GM06990 (cell line): ENCODE measurements around the gene TXNRD1.

Experiments used
- DNase-seq: peaks from one replicate; pipeline ENCODE4 v3.0.0-alpha.2; 2011; ENCODE audit not compliant: insufficient read length; ENCODE audit errors: extremely low read depth
- H3K27me3 ChIP-seq: replicated peaks from 2 replicates; pipeline ENCODE4 v1.6.0; 2011; ENCODE audit warnings: low read length; ENCODE audit not compliant: control insufficient read depth, insufficient read depth
- H3K36me3 ChIP-seq: 2 replicates; pipeline ENCODE4 v1.5.1; 2011; ENCODE audit warnings: low read length; ENCODE audit not compliant: control insufficient read depth, insufficient read depth
- H3K4me3 ChIP-seq: replicated peaks from 2 replicates; pipeline ENCODE4 v1.5.1; 2011; ENCODE audit warnings: low read depth, mild to moderate bottlenecking, control low read depth, low read length
- TF ChIP-seq, protein P1 (sequence below): IDR thresholded peaks from 2 replicates; pipeline ENCODE4 v1.5.1; 2011; ENCODE audit warnings: low read length, control low read depth, mild to moderate bottlenecking, inconsistent platforms; ENCODE audit not compliant: insufficient read depth, poor library complexity, severe bottlenecking

The TXNRD1 gene

DNA sequence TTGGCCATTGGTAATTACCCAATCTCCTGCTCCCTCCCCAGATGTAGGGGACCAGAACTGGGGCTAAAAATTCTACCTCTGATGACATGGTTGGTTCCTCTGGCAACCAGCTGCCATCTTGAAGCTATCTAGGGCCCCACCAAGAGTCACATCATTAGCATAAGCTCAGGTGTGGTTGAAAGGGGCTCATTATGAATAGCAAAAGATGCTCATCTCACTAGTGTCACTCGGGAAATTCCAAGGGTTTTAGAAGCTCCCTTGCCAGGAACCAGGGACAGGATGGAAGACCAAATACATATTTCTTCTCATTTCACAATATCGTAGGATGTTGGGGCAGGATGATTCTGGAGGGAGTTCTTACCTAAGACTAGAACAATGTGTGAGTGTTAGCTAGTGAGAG is 126.6 kb downstream of the TXNRD1 start:
- Histone ChIP-seq H3K27me3 (no peaks in the 10 kb centered on the region), H3K4me3 (no peak overlapping the region), H3K36me3 (peaks cover 26% of the 10 kb centered on the region)
- TF ChIP-seq, protein P1, sequence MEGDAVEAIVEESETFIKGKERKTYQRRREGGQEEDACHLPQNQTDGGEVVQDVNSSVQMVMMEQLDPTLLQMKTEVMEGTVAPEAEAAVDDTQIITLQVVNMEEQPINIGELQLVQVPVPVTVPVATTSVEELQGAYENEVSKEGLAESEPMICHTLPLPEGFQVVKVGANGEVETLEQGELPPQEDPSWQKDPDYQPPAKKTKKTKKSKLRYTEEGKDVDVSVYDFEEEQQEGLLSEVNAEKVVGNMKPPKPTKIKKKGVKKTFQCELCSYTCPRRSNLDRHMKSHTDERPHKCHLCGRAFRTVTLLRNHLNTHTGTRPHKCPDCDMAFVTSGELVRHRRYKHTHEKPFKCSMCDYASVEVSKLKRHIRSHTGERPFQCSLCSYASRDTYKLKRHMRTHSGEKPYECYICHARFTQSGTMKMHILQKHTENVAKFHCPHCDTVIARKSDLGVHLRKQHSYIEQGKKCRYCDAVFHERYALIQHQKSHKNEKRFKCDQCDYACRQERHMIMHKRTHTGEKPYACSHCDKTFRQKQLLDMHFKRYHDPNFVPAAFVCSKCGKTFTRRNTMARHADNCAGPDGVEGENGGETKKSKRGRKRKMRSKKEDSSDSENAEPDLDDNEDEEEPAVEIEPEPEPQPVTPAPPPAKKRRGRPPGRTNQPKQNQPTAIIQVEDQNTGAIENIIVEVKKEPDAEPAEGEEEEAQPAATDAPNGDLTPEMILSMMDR = no peak
- DNase-seq = no peak

DNA sequence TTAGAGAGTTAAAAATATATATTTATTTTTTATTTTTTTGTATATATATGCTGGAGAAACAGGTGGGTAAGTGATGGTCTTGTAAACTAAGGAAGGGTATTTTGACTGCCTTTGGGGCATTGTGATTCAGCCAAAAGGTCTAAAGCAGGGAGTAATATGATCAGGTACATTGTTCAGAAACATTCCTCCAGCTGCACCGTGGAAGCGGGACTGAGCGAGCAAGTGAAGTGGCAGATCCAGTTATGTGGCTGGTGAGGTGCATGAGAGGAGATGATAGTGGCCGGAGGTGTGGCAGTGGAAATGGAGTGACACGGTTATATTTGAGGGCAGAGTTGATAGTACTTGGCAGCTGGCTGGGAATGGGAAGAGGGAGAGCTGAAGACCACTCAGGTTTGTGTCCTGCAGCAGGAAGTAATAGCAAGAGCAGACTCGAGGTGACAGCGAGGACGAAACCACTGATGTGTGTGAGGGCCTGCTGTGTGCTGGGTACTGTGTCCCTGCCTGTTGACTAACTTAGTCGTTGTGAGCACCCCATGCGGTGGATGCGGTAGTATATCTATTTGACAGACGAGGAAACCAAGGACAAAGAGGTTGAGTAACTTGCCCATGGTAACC is 127.2 kb downstream of the TXNRD1 start:
- TF ChIP-seq, protein P1 = no peak
- no peaks in the 10 kb centered on the region for H3K27me3 ChIP-seq
- peaks cover 28% of the 10 kb centered on the region for H3K36me3 ChIP-seq
- no peak overlapping the region for H3K4me3 ChIP-seq
- no peak for DNase-seq

DNA sequence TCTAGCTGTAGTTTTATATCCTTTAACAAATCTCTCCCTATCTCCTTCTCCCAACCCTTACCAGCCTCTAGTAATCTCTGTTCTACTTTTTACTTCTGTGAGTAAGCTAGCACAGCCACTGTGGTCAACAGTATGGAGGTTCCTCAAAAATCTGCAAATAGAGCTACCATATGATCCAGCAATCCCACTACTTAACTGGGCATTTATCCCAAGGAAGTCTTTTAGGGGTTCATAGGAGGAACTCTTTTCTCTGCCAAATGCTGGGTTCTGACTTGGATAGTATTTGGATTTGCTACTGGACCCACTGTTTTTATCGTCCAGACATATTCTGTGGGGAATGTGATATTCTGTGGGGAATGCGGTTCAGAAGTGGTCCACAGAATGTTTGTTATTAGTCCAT is 129.1 kb downstream of the TXNRD1 start:
- Histone ChIP-seq H3K4me3 (no peak overlapping the region), H3K27me3 (no peaks in the 10 kb centered on the region), H3K36me3 (peaks cover 28% of the 10 kb centered on the region)
- DNase-seq = no peak
- TF ChIP-seq, protein P1 = no peak

DNA sequence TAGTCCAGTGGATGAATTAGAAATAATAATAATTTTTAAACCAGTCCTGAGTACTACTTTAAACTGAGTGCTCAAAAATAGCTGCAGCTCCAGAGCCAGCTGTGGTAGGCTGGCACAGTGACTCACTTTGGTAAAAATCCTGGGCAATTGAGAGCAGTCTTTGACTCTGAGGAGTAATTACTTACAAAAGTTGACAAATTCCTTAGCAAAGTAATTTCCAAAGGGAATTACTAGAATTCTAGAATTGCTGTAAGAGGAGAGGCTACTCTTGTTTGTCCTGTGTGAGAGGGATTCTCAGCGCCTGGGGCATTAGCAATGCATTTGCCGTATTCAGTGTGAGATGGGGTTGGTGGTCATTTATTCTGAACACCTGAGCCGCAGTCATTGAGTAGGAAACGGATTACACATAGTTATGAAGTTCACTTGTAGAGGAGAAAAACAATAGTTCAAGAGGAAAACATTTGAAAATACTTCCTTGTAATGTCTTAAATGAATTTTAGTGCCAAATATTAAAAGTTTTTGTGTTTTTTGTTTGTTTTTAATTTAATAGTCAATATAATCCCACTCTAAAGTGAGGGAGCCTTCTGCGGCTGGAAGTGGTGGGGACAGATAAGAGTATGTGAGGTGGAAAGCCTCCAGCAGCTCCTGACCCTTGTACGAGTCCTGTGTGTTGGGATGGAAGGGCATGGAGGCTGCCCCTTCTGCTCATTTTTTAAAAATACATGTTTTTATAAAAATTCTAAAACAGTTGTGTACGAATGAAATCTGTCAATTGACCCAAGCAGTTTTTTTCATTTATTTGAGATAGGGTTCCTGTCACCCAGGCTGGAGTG is 129.9 kb downstream of the TXNRD1 start:
- DNase-seq = no peak
- no peak overlapping the region for H3K4me3 ChIP-seq
- TF ChIP-seq, protein P1 = no peak
- no peaks in the 10 kb centered on the region for H3K27me3 ChIP-seq
- H3K36me3 ChIP-seq = peaks cover 25% of the 10 kb centered on the region

DNA sequence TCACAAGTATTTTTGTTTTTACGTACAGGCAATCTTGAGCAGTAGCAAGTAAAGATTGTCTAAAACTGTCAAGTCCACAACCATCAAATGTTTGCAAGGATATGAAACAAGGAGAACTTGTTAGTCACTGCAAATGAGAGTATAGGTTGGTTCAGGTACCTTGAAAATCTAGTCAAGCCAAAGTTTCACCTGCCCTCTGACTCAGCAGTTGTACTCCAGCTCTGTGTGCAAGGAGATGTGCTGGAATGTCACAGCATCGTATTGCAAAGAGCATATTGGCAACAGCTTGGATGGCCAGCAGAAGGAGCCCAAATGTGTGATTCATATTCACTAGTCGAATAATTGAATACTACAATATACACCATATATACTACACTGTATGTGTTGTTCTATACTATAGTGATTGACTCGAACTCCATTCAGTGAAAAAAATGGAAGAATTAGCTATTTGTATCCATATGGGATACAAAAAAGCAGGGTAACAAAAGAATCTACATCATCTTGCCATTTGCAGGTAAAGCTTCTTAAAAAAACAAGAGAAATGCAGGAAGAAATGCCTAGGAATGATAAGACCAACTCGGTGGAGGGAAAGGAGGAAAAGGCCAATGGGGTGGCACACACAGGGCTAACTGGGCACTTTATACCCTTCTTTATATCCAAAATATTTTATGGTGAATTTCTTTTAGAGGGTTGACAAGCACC is 131.9 kb downstream of the TXNRD1 start:
- Histone ChIP-seq H3K27me3 (no peaks in the 10 kb centered on the region), H3K4me3 (no peak overlapping the region), H3K36me3 (peaks cover 19% of the 10 kb centered on the region)
- TF ChIP-seq, protein P1 = no peak
- no peak for DNase-seq
